GM18873 (cell line): ENCODE measurements around the gene CAMTA1.
"Not testable (repeated sequence)": the region's sequence is repeated elsewhere in the genome, so short reads cannot be mapped to it uniquely, and the experiment has no call there.

Experiments used
- ATAC-seq: cut with Tn5 transposase; IDR thresholded peaks from one replicate; pipeline ENCODE4 v1.9.1; 2021; ENCODE audit warnings: mild to moderate bottlenecking, moderate library complexity, moderate number of reproducible peaks; ENCODE audit not compliant: unreplicated experiment, low FRiP score

CAMTA1 gene

DNA sequence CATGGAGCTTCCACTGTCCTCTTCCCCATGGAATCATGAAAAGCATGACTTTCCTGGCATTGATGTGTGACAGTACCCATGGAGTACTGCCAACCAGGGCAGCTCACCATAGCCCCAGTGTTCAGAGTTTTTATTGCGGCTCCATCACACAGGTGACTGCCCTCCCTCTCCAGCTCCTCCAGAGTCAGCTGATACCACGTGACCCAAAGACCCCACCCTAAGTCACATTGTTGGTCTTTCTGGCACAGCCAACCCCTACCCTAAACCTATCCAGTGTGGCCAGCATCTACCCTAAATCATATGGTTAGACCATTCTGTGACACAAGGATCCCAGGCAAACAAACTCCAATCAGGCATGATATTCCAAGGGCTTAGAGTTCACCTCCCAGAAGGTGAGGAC is 908.4 kb downstream of the CAMTA1 start:
- no peak for ATAC-seq

DNA sequence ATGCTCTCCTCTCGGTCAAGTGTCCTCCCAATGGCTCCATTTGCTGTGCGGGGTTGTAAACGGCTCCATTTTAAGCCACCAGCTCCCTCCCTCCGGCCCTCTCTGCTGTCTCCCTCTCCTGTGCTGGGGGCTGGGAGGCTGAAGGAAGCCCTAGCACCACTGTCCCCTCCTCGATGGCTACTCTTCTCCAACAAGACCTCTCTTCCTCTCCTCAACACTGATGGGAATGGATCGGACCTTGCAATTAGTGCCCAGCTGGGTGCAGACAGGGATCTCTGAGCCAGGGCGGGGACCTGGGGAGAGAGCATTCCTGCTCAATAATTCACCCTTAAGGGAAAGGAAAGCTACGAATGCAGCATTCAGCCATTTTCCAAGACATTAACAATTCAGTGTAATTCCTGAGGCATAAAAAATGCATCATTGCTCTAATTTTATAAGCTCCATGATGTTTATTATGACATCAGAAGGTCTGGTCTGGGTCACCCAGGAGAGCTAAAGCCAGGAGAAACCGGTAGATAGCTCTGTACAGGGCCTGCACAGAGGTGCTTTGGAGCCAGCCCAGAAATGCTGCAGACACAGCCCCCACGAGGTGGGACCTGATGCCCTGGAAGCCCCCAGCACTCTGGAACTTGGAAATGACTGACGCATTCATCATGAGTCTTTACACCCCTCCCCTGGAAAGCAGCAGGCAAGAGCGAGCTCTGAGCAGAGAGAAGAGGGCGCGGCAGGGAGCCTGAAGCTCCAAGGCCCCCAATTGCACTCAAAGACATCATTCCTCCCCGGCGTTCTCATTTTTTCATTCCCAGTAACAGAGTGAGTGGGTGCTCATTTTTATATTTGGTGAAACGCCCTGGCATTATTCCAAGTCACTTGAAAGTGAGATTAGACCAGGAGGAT is 909.6 kb downstream of the CAMTA1 start:
- ATAC-seq, result no peak

DNA sequence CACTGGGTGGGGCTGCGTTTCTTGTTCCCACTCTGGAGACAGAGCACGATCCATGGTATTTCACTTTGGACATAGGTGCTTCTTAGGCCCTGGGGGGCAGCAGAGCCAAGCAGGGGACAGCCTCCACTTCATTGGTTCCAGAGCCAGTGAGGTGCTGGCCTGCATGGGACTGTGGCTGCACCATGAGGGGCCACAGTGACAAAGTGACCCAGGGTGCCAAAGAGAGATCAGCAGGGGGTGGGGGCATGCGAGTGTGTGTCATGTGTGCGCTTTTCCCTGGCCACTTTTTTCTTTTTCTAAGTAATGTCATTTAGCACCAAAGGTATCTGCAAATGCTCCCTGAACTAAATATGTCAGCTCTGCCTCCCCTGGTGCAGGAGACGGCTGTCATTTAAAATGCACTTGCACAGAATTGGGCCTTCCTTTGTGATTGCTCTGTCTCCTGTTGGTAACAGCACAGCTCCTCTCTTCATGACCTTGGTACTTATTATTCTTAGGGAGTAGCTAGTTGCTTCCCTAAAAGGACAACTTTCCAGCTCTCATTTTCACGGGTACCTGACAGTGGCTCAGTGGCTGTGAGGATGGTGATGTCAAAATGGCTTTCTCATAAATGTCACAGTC is 910.4 kb downstream of the CAMTA1 start:
- ATAC-seq, result no peak

DNA sequence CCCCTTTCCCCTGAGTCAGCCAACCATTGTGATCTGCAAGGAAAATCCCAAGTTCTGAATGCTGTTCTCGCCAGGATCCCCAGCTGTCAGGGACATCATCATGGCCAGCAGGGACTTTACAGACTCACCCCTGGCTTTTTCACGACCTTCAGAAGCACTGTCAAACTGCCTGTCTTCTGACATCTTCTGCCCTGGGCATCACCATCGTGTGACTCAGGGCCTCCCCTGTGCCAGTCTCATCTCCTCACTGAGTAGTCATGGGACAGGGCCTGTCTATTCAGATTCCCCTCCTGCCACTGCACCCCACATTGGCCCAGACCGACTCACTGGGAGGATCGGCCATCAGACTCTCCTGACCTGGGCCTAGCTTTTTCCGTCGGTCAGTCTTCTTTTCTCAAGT is 913.4 kb downstream of the CAMTA1 start:
- ATAC-seq, result no peak

DNA sequence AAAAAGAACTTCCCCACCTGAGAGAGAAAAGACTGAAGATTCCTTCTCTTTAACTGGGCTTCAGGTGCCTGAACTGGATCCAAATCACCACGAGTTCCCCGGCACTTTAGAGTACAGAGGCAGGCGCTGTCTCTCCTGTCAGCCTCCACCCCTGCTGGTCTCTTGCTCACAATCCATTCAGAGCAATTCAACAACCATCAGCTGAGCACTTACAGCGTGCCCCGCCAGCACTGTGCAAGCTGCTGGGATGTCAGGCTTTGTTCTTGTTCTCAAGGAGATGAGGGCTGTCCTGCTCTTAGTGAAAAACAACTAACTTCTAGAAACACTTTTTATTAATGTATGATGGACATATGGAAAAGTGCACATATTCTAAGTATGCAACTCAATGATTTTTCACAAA is 917.1 kb downstream of the CAMTA1 start:
- ATAC-seq, result no peak

DNA sequence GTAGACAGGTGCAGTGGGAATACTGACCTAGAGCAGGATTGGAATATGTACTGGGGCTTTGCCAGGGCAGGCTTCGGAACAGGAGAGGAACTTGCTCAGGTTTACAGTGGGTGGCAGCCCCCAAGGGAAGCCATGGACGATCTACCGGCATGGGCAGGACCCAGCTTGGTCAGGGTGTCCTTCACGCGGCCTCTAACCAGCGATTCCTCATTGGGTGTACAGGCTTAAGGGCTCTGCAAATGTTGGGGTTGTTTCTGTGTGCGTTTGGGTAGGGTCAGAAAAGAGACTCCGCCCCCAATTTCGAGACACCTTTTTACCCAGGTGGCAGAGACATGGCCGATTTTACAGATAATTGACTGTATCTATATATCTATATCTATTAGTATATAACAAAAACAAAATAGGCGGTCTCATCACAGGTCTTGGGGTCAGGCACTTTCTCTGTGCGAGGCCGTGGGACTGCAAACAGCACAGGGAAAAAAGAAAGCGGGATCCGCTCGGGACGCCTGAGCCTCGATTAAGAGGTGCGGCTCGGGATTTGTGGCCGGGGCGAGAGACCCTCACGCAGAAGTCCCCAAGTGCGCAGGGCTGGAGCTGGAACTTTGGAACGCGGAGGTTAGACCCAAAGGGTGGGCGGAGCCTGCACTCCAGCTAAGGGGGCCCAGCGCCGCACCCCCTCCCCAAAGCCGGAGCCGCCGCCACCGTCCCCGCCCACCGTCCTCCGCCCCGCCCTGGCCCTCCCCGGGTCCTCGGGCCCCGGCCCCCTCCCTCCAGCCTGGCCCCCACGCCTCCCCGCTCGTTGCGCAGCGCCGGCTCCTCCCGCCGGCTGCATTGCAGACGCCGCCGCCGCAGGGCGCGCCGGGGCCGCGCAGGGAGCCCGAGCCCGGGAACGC is 918.3 kb downstream of the CAMTA1 start:
- no peak for ATAC-seq

DNA sequence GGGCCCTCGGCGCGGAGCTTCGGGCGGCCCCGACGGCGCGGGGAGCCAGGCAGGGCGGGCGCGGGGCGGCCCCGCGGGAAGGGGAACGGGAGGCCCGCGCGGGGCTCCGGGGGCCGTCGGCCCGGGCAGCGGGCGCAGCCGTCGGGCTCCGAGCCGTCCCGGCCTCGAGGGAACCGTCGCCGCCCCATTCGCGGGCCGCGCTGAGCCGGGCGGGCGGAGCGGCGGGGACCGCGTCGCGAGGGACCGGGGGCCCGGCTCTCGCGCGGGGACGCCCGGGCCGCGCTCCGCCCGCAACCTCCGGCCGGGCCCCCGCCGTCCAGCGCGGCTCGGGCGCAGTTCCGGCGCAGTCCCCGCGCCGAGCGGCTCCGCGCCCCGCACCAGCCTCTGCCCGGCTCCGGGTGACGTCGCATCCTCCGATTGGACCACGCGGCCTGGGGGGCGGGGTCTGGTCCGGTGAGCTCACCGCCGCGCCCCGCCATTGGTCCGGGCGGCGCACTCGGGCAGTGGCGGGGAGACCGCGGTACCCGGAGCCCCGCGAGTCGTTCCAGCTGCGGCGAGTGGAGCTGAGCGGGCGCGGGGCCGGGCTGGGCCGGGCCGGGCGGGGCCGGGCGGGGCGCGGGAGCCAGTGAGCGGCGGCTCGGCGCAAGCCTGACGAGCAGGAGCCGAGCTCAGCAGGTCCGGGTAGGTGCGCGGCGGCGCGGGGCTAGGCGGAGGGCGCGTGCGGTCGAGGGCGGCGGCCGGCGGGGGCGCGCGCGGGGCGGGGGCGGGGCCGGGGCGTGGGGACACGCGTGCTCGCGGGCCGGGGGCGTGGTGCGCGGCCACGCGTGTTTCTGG is 919.2 kb downstream of the CAMTA1 start:
- ATAC-seq, result no peak

DNA sequence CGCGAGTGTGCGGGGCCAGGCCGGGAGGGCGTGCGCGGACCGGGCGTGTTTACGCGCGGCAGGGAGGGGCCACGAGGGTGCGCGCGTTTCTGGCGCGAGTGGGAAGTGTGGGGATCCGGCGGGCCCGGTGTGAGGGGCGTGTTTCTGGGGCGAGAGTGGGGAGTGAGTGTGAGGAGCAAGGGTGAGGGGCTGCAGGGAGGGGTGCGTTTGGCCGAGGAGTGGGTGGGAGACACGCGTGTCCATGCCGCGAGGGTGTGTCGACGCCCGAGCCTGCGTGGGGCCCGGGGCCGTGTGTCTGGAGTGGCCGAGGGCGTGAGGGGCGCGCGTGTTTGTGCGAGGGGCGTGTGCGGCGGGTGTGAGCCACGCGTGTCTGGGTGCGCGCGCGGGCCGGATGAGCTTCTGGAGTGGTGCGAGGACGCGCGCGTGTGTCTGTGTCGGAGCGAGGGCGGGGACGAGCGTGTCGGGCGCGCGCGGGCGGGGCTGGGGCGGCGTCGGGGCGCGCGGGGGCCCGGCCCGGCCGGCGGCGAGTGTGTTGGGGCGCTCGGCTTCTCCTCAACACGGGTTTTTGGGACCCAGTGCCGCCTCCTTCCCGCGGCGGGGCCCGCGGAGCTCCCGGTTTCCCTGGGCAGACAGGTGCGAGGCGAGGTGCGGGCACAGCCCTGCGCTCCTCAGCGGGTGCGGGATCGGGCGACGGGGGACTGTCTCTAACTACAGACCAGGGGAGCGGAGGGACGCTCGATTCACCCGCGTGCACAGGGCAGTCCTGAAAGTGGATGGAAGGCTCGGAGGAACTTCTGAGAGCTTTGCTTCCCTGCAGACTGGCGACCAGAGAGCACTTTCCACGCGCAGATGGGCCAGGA is 920.0 kb downstream of the CAMTA1 start:
- ATAC-seq, result no peak

DNA sequence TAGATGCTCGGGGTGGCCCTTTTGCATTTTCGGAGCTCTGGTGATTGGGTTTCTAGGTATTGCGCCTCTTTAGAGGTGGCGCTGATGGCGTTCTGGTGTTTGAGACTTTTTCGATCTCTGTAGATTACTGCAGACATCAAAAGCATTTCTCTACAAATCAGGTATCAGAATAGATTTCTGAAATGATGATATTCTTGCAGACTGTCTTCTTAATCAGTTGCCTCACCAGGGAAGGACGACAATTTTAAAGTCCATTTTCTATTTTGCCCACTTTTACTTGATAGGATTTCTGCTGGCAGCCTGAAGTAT is 920.6 kb downstream of the CAMTA1 start:
- ATAC-seq, result no peak

DNA sequence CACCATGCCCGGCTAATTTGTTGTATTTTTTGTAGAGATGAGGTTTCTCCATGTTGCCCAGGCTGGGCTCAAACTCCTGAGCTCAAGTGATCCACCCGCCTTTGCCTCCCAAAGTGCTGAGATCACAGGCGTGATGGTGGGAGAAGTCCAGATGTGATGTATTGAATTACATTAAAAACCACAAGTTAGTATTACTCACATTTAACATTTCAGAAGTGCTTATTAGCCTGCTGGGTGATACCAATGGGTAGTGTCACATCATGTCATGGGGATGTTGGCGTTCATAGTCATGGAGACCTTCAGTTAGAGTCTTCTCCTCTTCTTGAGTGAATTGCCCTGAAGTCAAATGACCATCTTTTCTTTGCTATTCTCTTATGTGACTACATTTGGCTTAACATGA is 922.3 kb downstream of the CAMTA1 start:
- no peak for ATAC-seq

DNA sequence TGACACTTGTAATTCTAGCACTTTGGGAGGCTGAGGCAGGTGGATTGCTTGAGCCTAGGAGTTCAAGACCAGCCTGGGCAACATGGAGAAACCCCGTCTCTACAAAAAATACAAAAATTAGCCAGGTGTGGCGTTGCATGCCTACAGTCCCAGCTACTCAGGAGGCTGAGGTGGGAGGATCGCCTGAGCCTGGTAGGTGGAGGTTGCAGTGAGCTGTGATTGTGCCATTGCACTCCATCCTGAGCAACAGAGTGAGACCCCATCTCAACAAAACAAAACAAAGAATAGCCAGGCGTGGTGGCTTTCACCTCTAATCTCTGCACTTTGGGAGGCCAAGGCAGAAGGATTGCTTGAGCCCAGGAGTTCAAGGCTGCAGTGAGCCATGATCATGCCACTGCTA is 922.8 kb downstream of the CAMTA1 start:
- ATAC-seq, result not testable (repeated sequence)

DNA sequence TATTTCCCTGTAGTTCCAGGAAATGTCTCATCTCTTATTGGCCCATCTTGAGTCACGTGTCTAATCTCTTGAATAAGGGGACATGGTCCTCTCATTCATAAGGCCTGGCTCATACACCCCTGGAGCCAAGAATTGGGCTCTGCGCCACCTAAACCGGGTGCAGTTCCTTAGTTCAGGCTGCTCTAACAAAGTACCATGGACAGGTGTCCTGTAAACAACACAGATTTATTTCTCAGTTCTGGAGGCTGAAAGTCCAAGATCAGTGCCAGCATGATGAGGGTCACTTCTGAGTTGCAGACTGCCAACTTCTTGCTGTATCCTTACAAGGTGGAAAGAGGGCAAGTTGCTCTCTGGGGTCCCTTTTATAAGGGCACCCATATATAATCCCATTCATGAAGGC is 925.6 kb downstream of the CAMTA1 start:
- ATAC-seq, result no peak

DNA sequence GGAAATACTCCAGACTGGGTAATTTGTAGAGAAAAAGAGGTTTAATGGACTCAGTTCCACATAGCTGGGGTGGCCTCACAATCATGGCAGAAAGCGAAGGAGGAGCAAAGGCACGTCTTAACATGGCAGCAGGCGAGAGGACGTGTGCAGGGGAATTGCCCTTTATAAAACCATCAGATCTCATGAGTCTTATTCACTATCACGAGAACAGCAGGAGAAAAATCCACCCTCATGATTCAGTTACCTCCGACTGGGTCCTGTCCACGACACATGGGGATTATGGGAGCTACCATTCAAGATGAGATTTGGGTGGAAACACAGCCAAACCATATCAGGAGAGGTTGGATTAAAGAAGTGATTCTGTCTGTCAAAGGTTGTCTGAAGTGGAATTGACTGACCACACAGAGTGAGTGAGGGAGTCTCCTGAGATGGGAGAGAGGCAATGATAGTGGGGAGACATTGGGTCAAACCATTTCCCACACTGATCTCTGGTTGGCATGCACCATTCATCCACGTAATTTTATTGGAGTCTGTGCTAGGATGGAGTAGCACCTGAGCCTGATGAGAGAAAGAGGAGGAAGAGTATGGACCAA is 927.6 kb downstream of the CAMTA1 start:
- no peak for ATAC-seq

DNA sequence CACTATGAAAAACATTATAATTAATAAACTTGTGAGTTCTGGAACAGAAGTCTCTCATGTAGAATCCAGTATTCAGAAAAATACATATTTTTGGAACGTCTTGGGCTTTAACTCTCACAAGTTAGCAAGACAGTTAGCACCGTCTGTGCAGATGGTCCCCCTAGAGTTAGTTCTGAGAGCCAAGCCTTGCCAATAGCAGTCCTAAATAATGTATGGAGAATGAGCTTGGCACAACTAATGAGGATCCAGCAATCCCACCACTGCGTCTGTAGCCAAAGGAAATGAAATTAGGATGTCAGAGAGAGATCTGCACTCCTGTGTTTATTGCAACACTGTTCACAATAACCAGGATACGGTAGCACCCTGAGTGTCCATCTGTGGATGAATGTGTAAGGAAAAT is 931.3 kb downstream of the CAMTA1 start:
- ATAC-seq, result no peak

DNA sequence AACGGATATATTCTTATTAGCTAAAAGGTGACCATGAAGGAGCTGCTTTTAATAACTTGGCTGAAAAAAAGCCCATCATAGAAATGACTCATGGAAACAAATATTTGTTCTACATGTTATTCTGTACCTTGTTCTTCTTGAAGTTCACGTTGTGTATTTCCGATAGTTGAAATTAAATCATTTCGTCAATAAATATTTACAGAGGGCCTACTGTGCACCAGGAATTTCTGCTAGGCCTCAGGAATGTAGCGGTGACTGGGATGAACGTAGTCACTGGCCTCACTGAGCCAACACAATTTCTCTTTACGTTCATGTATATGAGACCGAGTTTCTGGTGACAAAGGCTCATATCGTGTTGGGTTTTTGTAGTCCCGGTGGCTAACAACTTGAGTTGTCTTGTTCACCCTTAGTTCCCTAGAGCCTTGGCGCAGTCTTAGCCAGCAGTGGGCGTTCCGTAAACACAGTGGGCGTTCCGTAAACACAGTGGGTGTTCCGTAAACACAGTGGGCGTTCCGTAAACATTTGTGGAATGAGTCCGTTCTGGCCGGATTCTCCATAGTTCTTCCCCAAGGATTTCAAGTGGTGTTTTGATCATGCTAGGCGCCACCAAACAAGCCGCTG is 932.6 kb downstream of the CAMTA1 start:
- ATAC-seq, result no peak

DNA sequence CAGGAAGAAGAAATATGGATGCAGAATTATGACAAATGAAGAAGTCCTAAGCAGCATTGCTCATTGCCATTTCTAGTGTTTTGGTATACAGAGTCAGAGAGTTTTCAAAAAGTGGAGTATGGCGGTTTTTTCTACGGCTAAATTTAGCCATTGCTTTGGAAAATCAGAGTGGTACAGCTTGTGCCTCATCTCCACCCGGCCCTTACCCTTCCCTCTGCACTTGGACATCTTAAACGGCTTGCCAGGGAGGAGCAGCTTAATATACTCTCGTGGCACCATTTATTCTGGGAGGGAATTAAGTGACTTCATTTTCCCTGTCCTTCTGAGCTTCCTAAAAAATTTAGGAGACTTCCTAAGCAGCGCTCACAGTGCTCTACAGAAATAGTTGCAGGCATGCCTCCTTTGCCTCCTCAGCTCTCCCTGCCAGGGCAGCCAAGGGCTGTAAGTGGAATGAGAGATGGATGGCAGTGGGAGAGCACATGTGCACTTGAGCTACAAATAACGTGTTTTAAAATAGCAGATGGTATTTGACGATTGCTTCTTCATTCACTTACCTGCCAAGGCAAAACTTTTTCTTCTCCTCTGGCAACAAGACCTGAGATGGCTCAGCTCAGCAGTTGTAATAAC is 934.3 kb downstream of the CAMTA1 start:
- no peak for ATAC-seq

DNA sequence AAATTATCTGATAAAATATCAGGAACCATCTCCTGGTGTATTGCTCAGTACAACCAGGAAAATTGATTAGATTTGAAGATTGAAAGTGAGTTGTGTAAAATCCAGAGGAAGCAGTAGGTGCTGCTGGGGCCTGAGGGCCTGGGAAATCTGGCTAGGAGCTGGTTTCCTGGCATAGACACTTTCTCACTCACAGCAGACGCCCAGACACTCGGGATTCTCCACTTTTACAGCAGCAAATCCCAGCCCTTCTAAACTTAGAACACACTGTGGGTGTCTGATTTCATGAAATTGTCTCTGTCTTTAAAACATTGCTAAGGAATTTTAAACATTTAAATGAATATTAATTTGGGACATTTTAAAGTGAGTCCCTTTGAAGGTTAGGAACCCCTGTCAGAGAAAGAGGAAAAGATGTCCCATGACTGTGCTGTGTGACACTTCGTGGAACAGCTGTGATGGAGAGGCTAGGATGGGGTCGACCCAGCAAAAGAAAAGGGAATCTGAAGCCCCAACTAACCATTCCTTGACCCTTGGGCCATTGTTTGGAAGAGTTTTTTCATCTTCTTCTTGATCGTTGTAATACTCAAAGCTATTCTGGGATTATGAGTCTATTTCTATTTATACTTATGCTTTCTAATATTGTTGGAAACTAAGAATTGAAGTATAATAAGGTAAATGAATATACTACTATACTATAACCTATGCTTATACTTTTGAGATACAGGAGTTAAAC is 936.9 kb downstream of the CAMTA1 start:
- no peak for ATAC-seq

DNA sequence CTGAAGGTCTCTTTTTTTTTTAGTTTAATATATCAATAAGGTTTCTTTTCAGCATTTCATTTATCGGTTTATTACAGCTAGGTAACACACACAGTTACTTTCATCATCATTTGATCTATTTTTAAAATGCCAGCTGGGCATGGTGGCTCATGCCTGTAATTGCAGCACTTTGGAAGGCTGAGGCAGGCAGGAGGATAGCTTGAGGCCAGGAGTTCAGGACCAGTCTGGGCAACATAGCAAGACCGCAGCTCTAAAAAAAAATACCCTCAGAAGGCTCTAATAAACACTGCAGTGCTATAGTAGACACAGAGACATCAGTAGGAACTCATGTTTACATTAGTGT is 937.4 kb downstream of the CAMTA1 start:
- no peak for ATAC-seq
